ENCODE measurements around the gene TNFSF12. TPM values are rescaled to one million over a fixed set of nuclear protein-coding genes. Genes with fewer than 3 reads are reported as not detected.
A peak's percentile ranks its signal among the peaks of the same experiment; 100 is the strongest.

Gene TNFSF12
- total and polyA plus RNA-seq, 9 of the 15 experiments (the other 6 are each of a cell fraction or from before 2014, with no cell fraction given) = 0.03 to 0.95 (median 0.19) TPM; not detected in 3

DNA sequence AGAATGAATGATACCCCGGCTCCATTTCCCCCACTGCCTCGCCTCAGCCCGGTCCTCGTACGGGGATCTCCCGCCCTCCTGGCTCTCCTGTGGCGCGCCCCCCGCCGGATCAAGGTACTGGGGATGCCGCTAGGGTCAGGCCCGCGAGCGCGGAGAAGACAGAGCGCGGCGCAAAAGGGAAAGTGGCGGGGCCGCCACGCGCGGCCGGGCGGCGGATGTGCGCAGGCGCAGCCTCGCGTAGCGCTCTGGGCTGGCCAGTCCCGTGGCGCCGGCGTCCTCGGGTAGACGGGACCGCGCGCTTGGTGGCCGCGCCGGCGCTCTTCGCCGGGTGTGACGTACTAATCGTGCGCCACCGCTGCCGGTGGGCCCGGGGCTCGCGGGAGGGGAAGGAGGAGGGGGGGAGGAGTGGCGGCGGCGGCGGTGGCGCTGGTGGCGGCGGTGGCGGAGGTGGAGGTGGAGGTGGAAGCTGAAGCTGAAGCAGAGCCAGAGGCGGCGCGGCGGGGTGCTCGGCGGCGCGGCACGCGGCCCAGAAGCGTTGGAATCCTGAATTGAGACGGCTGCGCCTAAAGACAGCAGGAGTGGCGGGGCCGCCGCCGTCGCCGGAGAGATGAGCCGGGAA lies 12.8 kb downstream of the TNFSF12 start, which contains the start of gene SENP3 (continued):
- TF ChIP-seq, protein P1, sequence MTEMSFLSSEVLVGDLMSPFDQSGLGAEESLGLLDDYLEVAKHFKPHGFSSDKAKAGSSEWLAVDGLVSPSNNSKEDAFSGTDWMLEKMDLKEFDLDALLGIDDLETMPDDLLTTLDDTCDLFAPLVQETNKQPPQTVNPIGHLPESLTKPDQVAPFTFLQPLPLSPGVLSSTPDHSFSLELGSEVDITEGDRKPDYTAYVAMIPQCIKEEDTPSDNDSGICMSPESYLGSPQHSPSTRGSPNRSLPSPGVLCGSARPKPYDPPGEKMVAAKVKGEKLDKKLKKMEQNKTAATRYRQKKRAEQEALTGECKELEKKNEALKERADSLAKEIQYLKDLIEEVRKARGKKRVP (CRISPR knock-in tag; IDR thresholded peaks at IDR 0.05) = no peak
- TF ChIP-seq GATAD2A (IDR thresholded peaks at IDR 0.05) = no peak
- TF ChIP-seq SIN3A (IDR thresholded peaks at IDR 0.05; ENCODE audit: borderline replicate concordance in 2 of 2, control insufficient read depth in 1 of 2, low read depth in 2 of 2, low read length in 2 of 2) = peak in 1 of 2 experiments; percentile 61; a peak in 1 of 4 replicates

DNA sequence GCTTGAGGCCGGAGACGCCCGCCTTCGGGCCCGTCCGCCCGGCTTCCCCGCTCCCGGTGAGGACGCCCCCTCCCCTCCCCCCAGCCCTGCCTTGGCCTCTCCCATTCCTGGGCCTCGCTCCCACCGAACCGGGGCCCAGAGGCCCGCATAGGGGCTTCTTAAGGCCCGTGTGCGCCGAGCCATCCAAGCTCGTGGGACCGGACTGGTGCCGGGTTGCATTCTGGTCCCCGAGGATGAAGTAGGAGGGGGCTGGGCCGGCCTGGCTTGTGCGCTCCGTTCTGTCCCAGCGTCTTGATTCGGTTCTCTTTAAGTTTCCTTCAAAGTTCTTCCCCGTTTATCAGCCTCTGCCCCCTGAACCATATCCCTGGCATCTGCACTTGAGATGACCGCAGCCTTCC lies 13.3 kb downstream of the TNFSF12 start:
- ChIA-PET CTCF (ENCODE audit: low intra/inter-chr PET ratio) (interaction anchor here (1.4 kb wide), 1 partner anchor 126 kb away, joined by 4 read pairs; the partner anchor contains the start of genes TP53 and WRAP53), POLR2A (no interaction called here)
- ATAC-seq (peak; percentile 20), DNase-seq (ENCODE audit: extremely low read depth in 1 of 4, low spot score in 3 of 4) (peak in 2 of 4 experiments; percentile 56 to 60), FAIRE-seq (no peak)
- peak overlapping the region; percentile 76 for H3K4me3 ChIP-seq
- H3K36me3 ChIP-seq (ENCODE audit: control insufficient read depth, insufficient read depth, low read length) = peaks cover 43% of the 10 kb centered on the region; the same call in 2 of the 3 replicates
- H3K27me3 ChIP-seq (ENCODE audit: control insufficient read depth in 2 of 2, insufficient read depth in 2 of 2, low read length in 2 of 2) = no peaks in the 10 kb centered on the region
- peak overlapping the region; percentile 81 for H3K27ac ChIP-seq (ENCODE audit: extremely low read depth, low read depth, low read length)
- no peaks in the 10 kb centered on the region for H4K20me1 ChIP-seq (replicated peaks; ENCODE audit: control insufficient read depth, insufficient read depth, low read length)
- no peak overlapping the region for H2AFZ ChIP-seq (ENCODE audit: low read depth, low read length)
- whole genome bisulfite sequencing (ENCODE audit: insufficient coverage, low coverage, missing lambda C conversion rate) = 0% methylated on average over 14 of the region's 28 CpGs
- peak overlapping the region; percentile 98 for H3K4me2 ChIP-seq (ENCODE audit: insufficient read depth, low read length)
- peaks cover 10 to 47% of the 10 kb centered on the region in 2 experiments; a peak in 4 of 5 replicates for H3K4me1 ChIP-seq (replicated peaks in 1 of 2; ENCODE audit: control insufficient read depth in 2 of 2, insufficient read depth in 2 of 2, low read length in 2 of 2)
- no peaks in the 10 kb centered on the region for H3K9me1 ChIP-seq (ENCODE audit: control insufficient read depth, insufficient read depth, low read length)
- intact Hi-C loops (cut with micrococcal nuclease) = loop anchor here (5.0 kb wide), 1 partner anchor 205 kb away; the partner anchor contains the start of gene TMEM95
- in situ Hi-C loops (cut with MboI) = loop anchor here (25.0 kb wide), 1 partner anchor 525 kb away; the partner anchor contains the start of genes SLC16A11 and SLC16A13
- TSS peak; percentile 64 for BruUV-seq (replicated peaks)
- peak overlapping the region; percentile 85 to 95 for H3K9ac ChIP-seq (ENCODE audit: insufficient read depth in 1 of 2, low read depth in 2 of 2, low read length in 2 of 2)
- TF ChIP-seq ZNF76 (CRISPR knock-in tag; IDR thresholded peaks at IDR 0.05; ENCODE audit: borderline replicate concordance) (no peak), GABPA (tag; conservative IDR thresholded peaks at IDR 0.05; ENCODE audit: low read depth) (no peak), CHD4 (IDR thresholded peaks at IDR 0.05; ENCODE audit: insufficient read depth, insufficient replicate concordance, low read depth, low read length, poor library complexity, severe bottlenecking) (no peak), KDM5B (IDR thresholded peaks at IDR 0.05; ENCODE audit: insufficient replicate concordance, low read depth, low read length) (peak; percentile 7), EHMT2 (IDR thresholded peaks at IDR 0.05) (no peak)
- no peaks in the 10 kb centered on the region for H3K9me3 ChIP-seq (replicated peaks; ENCODE audit: control insufficient read depth, insufficient read depth, low read depth, low read length)
- peaks cover 33% of the 10 kb centered on the region for H3K79me2 ChIP-seq (ENCODE audit: control insufficient read depth, insufficient read depth, low read length)
